ENCODE measurements around the gene DIDO1.

The DIDO1 gene

DNA sequence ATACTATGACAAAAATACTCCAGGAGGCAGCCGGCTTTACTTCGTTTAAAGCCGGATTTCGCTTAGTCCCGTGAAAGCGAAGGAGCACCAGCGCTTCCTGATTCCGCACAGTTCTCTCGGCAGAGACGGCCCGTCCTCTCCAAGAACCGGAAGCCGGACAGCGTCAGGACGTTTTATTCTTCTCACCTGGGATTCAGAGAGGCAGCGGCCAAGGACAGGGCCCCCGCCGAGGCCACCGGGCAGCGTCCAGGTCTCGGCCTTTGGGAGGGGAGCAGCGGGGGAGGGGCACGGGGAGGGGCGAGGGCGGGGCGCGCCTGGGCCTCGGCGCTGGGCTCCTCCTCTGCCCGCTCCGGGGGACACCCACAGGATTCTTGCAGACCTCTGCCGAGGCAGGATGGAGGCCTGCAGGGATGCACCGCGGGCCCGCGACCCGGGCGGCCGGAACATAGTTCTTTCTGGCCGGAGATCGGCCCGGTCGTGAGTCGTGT lies 2.8 kb upstream of the DIDO1 start:
- peak; percentile 74 for DNase-seq (ENCODE audit: low read depth, low spot score)

DNA sequence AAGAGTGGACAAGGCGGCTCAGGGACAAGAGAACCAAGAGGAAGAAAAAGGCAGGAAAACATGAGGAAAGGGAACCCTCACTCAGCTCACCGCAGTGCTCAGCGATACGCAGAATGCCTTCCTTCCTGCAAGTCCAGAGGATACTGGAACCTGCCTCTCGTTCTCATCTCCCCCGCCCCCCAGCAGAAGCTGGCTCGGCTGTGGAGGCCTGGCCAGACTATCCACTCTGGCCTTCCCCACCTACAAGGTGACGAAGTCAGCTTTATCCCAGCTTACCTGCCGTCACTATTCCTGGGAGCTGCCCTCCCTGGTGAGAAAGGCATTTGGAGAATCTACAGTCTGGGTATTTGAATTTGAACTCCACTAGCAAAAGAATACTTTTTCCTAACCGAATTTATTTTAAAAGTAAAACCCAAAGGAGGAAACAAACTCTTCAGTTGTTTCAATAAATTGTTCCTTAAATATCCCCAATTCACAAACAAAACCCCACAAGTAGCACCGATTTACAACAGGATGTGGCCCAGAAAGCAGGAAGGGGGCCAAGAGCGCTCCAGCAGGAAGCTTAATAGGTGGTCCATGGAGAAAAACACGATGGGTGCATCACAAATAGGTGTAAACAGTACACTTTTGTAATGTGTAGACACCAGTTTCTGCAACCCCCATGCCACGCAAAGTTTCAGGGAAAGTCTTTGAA lies 2.1 kb upstream of the DIDO1 start:
- DNase-seq (ENCODE audit: low read depth, low spot score): no peak

GRCh38 chr20:62927128-62927705 lies 912 bp upstream of the DIDO1 start:
- no peak for DNase-seq (ENCODE audit: low read depth, low spot score)

DNA sequence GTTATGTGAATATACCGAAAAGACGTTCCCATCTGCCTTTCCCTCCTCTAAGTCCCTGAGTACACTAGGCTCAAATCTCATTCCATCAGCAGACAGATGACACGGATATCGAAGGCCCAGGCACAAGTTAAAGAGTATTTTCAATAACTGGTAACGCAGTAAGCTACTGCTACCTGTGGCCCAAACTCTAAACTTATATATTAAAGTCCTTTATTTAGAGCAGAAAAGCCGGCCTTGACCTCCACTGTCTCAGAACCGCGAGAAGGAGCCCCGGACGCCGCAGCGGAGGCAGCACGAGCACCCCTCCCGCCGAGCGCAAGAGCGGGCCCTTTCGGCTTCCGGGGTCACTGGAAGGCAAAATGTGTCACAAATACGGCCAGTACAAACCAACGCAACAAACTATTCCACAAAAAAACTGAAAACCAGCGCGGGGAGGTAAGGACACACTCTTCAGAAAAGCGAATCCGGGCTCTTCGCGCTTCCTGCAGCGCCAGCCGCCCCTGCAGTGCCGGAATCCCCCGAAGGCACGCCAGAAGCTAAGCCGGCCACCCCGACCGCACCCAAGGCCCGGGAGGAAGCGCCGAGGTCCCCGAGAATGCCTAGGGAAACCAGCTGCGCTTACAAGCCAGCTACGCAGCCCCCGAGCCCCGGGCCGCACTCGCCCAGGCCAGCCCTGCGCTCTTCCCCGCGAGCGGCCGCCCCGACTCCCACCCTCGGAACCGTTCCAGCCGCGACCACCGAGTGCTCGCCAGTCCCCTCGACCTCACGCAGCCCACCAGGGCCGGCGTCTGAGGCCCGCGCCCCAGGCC lies 681 bp downstream of the DIDO1 start:
- peak; percentile 50 for DNase-seq (ENCODE audit: low read depth, low spot score)

- DNase-seq (ENCODE audit: low read depth, low spot score): no peak
These were observed 1.3 kb downstream of the DIDO1 start for GRCh38 chr20:62925076-62925419.

- peak; percentile 63 for DNase-seq (ENCODE audit: low read depth, low spot score)
These were observed 1.7 kb downstream of the DIDO1 start for GRCh38 chr20:62924442-62925075.

DNA sequence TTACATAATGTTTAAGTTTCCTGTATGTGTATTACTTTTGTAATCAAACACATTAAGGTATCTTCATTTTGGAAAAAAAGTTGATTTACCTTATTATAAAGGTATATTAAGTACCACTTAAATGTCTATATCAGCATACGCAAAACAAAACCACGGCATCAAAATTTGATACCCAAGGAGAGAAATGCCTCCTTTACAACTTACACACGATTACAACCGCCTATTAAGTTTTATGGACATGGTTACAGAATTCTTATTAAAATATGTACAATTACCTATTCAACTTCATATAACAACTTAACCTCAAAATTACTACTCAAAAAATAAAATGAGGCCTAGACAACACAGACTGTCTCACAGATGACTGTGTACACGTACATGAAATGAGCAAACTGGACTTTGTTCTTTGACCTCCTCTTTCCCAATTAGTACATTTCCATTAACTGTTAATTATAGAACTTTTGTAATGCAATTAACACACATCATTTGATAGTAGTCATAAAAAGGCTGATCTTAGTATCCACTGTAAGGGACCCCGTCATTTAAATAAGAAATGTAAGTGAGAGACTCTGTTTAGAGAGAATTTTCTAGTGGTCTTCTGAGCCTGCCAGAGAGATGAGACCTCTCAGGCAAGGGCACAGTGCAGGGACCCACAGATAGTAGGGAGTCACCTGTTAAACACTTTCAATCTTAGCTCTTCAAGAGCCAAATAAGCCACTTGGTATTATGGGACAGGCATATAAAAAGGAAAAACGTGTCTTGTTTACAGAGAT lies 2.5 kb downstream of the DIDO1 start:
- DNase-seq (ENCODE audit: low read depth, low spot score): no peak

DNA sequence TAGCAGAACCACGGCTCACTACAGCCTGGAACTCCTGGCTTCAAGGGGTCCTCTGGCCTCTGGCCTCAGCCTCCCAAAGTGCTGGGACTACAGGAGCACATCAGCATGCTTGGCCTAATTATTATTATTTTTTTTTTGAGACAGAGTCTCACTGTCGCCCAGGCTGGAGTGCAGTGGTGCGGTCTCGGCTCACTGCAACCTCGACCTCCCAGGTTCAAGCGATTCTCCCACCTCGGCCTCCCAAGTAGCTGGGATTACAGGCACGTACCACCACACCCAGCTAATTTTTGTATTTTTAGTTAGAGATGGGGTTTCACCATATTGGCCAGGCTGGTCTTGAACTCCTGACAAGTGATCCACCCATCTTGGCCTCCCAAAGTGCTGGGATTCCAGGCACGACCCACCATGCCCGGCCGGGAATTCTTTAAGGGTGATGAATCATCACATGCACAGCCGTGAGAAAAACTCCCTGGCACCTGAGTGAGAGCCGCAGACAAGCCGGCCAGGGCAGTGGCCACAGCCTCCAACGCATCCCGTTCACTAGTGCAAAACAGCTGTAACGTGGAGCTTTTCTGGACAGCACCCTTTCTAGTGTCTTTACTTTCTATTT lies 3.1 kb downstream of the DIDO1 start:
- peak; percentile 93 for DNase-seq (ENCODE audit: low read depth, low spot score)

DNA sequence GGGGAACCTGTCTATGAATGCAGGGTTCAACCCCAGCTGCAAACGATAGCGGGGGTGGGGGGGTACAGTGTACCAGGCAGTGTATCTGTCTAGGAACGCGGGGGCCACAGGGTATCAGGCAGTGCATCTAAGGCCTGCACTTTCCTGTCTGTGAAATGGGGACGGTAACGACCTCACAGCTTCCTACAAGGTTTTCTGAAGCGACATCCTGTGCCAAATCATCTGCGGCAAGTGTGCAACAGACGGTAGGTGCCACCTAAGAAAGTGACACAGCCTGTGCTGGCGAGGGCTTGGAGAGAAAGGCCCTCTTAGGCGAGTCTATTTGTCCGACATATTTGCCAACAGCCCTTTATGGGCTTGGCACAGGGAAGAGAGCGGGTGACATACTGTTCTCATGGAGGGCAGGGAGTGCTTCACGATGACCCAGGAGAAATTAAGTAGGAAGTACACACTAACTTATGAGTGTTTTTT lies 3.8 kb downstream of the DIDO1 start:
- no peak for DNase-seq (ENCODE audit: low read depth, low spot score)

DNA sequence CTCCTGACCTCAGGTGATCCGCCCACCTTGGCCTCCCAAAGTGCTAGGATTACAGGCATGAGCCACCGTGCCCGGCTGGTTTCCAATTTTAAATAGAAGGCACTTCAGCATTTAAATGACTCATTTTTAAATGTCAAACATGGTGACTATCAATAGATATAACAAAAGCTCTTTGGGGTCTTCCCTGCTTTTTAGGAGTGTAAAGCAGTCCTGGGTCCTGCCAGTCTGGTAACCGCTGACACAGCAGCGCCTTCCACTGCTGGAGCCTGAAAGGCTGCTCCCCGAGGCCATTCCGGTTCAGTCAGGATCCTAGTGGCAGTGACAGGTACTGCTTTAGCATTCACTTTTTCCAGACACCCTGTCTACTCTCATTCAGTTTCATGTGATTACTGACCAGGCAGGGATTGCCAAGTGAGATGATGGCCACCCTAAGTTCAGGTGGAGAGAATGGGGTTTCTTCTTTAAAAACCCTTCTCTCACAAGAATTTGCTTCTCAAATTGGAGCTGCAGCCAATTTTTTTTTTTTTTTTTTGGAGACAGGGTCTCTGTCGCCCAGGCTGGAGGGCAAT lies 5.1 kb downstream of the DIDO1 start:
- peak; percentile 78 for DNase-seq (ENCODE audit: low read depth, low spot score)

GRCh38 chr20:62920039-62920645 lies 6.2 kb downstream of the DIDO1 start:
- no peak for DNase-seq (ENCODE audit: low read depth, low spot score)

- no peak for DNase-seq (ENCODE audit: low read depth, low spot score)
These were observed 7.5 kb downstream of the DIDO1 start for GRCh38 chr20:62918831-62919230.

- DNase-seq (ENCODE audit: low read depth, low spot score): no peak
These were observed 8.2 kb downstream of the DIDO1 start for GRCh38 chr20:62918147-62918546.

DNA sequence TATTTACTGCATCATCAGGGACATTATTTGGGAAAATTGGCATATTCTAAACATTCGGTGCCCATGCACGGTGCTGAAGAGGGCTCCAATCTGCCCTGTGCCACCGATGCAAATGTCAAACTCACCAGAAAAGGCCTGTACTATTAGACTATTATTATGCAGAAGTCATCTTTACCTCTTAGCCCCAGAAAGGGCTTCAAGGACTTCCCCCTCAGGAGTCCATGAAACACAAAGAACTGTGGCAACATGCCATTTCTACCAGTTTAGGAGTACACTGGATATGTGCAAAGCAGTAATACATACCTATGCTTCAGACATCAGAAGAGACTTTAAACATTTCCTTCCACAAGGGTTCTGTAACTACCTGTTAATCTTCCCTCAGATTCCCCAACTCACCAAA lies 8.6 kb downstream of the DIDO1 start:
- no peak for DNase-seq (ENCODE audit: low read depth, low spot score)

GRCh38 chr20:62916703-62917476 lies 9.4 kb downstream of the DIDO1 start:
- no peak for DNase-seq (ENCODE audit: low read depth, low spot score)

DNA sequence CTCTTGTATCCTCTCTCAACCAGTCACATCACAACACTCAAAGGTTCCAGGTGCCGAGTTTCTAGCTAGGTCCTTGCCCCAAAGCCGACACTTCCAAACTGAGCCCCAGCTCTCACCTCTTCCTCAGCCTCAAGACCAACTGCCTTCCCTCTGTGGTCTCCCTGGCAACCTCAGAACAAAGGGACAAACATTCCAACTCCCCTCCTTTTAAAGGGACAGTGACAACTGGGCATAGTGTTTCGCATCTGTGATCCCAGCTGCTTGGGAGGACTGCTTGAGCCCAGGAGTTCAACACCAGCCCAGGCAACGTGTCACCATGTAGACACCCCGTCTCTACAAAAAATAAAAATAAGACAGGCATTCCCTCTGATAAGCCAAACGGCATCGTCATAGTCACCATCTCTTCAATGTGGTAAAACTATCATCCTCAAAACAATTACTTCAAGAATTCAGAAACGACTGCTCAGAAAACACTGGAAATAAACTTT lies 11.3 kb downstream of the DIDO1 start:
- peak; percentile 74 for DNase-seq (ENCODE audit: low read depth, low spot score)

DNA sequence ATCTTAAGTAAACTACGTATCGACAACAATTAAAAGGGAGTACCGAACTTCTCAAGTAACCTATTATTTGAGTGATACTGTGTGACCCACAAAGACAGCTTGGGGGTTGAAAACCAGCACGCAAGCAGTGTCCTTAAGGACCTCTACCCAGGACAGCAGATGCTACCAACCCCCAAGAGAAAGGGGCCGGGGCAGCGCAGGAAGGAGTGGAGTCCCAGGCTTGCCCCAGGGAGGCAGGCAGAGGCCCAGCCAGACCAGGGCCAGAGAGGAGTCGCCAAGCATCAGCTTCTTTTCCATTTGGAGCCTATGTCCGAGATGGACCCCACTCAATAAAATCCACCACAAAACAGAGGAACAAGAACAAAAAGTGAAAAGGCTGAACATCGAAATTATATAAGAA lies 11.9 kb downstream of the DIDO1 start:
- no peak for DNase-seq (ENCODE audit: low read depth, low spot score)

DNA sequence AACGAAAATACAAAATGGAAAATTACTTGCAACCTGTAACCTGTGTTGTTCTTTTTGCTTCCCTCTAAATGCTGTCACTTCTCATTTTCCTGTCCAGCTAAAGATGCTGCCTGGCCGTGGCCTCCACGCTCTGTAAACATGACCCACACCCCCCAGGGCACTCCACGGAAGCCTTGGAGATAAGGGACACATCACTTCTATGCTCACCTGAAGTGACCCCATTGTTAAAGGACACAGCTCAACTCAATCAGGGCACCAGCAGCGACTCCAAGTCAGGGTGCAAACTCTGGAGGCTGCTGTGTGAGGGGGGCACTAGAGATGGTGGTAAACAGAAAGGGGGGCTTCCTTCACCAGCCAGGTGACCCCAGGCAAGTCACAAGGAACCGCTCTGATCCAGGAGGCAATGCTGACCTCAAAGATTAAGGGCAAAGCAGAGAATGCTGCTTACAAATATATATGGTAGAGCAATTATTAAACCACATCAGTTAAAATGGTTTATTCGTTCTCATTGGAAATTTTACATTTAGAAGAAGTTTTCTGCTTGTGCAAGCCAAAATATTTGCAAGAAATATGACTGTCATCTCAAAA lies 13.2 kb downstream of the DIDO1 start:
- no peak for DNase-seq (ENCODE audit: low read depth, low spot score)

Data from astrocyte of the hippocampus (primary cell).